B cell (primary cell): Measurements from ENCODE around the gene IRF9. TPM values are rescaled to one million over a fixed set of nuclear protein-coding genes. Genes with fewer than 3 reads are reported as not detected.

Experiments used
- ATAC-seq: fragments of 200-7000 bp; cut with Tn5 transposase; one replicate; pipeline ENCODE4 v1.10.0; 2021; ENCODE audit warnings: low read depth, mild to moderate bottlenecking, moderate number of reproducible peaks, moderate library complexity
- CTCF ChIA-PET: fragments of 350-600 bp; sonication (Branson Sonifier 250); formaldehyde crosslinking; loops from one replicate; lab custom pipeline; 2021; ENCODE audit warnings: antibody characterized with exemption, inconsistent platforms; lab: Charles Lee
- POLR2A ChIA-PET: fragments of 350-600 bp; sonication (Branson Sonifier 250); formaldehyde crosslinking; loops from one replicate; lab custom pipeline; 2021; ENCODE audit warnings: antibody characterized with exemption; lab: Charles Lee
- DNase-seq: peaks from one replicate; pipeline ENCODE4 v3.0.0; 2013
- H2AFZ ChIP-seq: 2 replicates; pipeline ENCODE4 v1.6.1; 2012; ENCODE audit warnings: mild to moderate bottlenecking, low read depth, low read length; ENCODE audit not compliant: insufficient read depth, poor library complexity, severe bottlenecking
- H3K27ac ChIP-seq, 2 donors: 1 replicate in 1 of 2; 2 replicates in 1 of 2; pipeline ENCODE4 v1.5.1; 2012 to 2013; ENCODE audit warnings: low read length in 2 of 2, mild to moderate bottlenecking in 2 of 2, moderate library complexity in 1 of 2
- H3K27me3 ChIP-seq, 4 experiments: fragments of 200-600 bp in 1 of 4; sonication (generic) in 1 of 4; replicated peaks in 1 of 4; 1 replicate in 2 of 4; 2 replicates in 2 of 4; pipeline versions ENCODE4 v1.6.1 to v1.7.0; 2013 to 2016; ENCODE audit warnings: low read length in 3 of 4, mild to moderate bottlenecking in 2 of 4, mixed read lengths in 1 of 4, moderate library complexity in 1 of 4; ENCODE audit not compliant: insufficient read depth in 4 of 4, control insufficient read depth in 3 of 4; ENCODE audit errors: control extremely low read depth in 1 of 4
- H3K36me3 ChIP-seq, 2 experiments: replicated peaks in 1 of 2; 1 replicate in 1 of 2; 2 replicates in 1 of 2; pipeline versions ENCODE4 v1.6.1 to v1.7.1; 2013; ENCODE audit warnings: low read length in 1 of 2; ENCODE audit not compliant: insufficient read depth in 2 of 2, control insufficient read depth in 1 of 2; ENCODE audit errors: control extremely low read depth in 1 of 2, extremely low read depth in 1 of 2
- H3K4me1 ChIP-seq, 2 donors: fragments of 200-600 bp in 1 of 2; sonication (generic) in 1 of 2; 1 replicate in 1 of 2; 2 replicates in 1 of 2; pipeline versions ENCODE4 v1.5.1 to v1.6.1; 2013 to 2017; ENCODE audit warnings: low read length in 2 of 2; ENCODE audit not compliant: control insufficient read depth in 2 of 2, insufficient read depth in 2 of 2
- H3K4me2 ChIP-seq: replicated peaks from 2 replicates; pipeline ENCODE3; 2012; ENCODE audit warnings: mild to moderate bottlenecking, low read depth, low read length; ENCODE audit not compliant: poor library complexity, severe bottlenecking
- H3K4me3 ChIP-seq, 5 experiments: fragments of 200-600 bp in 1 of 5; sonication (generic) in 1 of 5; 1 replicate in 3 of 5; 2 replicates in 2 of 5; pipeline versions ENCODE4 v1.5.1 to v1.7.0; 2011 to 2016; ENCODE audit warnings: low read length in 4 of 5, mild to moderate bottlenecking in 4 of 5, low read depth in 2 of 5, control low read depth in 1 of 5, moderate library complexity in 1 of 5; ENCODE audit not compliant: insufficient read depth in 1 of 5; ENCODE audit errors: control extremely low read depth in 1 of 5, extremely low read depth in 1 of 5
- H3K79me2 ChIP-seq: fragments of 200-600 bp; sonication (generic); one replicate; pipeline ENCODE4 v1.6.0; 2016; ENCODE audit warnings: low read length; ENCODE audit not compliant: control insufficient read depth, insufficient read depth
- H3K9ac ChIP-seq: fragments of 200-600 bp; sonication (generic); 2 replicates; pipeline ENCODE4 v1.6.1; 2017; ENCODE audit warnings: mild to moderate bottlenecking, low read length, moderate library complexity
- H3K9me3 ChIP-seq, 3 donors: one replicate each; pipeline versions ENCODE4 v1.6.1 to v1.7.1; 2013; ENCODE audit warnings: low read length in 2 of 3; ENCODE audit not compliant: control insufficient read depth in 2 of 3, insufficient read depth in 1 of 3; ENCODE audit errors: control extremely low read depth in 1 of 3
- H4K20me1 ChIP-seq: 2 replicates; pipeline ENCODE4 v1.6.0; 2012; ENCODE audit warnings: mild to moderate bottlenecking, low read length; ENCODE audit not compliant: insufficient read depth, control insufficient read depth, poor library complexity, severe bottlenecking
- H3K27ac Mint-ChIP-seq: one replicate; pipeline ENCODE4 v1.8.0; 2021; ENCODE audit warnings: mixed read lengths
- H3K27me3 Mint-ChIP-seq: one replicate; pipeline ENCODE4 v1.8.0; 2021; ENCODE audit warnings: mixed read lengths
- H3K4me1 Mint-ChIP-seq: one replicate; pipeline ENCODE4 v1.8.0; 2021; ENCODE audit warnings: mixed read lengths
- H3K4me3 Mint-ChIP-seq: one replicate; pipeline ENCODE4 v1.8.0; 2021; ENCODE audit warnings: mixed read lengths
- H3K9me3 Mint-ChIP-seq: one replicate; pipeline ENCODE4 v1.8.0; 2022; ENCODE audit warnings: mixed read lengths; ENCODE audit not compliant: insufficient read depth
- CTCF ChIP-seq: fragments of 200-600 bp; IDR thresholded peaks from one replicate; pipeline ENCODE4 v1.8.0; 2022; ENCODE audit warnings: antibody characterized with exemption, mild to moderate bottlenecking
- EZH2 ChIP-seq: IDR thresholded peaks from 2 replicates; pipeline ENCODE4 v1.6.1; 2012; ENCODE audit warnings: borderline replicate concordance, low read depth, mild to moderate bottlenecking, moderate library complexity, low read length; ENCODE audit not compliant: insufficient read depth, poor library complexity, severe bottlenecking
- WGBS: methylation state at CpG from one replicate; pipeline ENCODE4 v1.1.5; 2013; ENCODE audit warnings: missing lambda C conversion rate; ENCODE audit not compliant: insufficient coverage; 5-methylcytosine and 5-hydroxymethylcytosine counted together
- intact Hi-C: fragments of 100-400 bp; cut with micrococcal nuclease; formaldehyde crosslinking; loops from one replicate; pipeline ENCODE4 v1.10.0; 2022
- polyA plus RNA-seq: library from polyadenylated mRNA; depleted of rRNA; stranded (reverse); fragments of >200 nt; gene quantifications from 2 replicates; pipeline ENCODE4 v1.2.3, GENCODE V29; 2012
- total RNA-seq, 2 donors: library from RNA; stranded (reverse); fragments of 120-200 nt in 1 of 2; gene quantifications; 1 replicate in 1 of 2; 2 replicates in 1 of 2; pipeline versions ENCODE4 v1.2.3 to v1.2.4, GENCODE V29; 2013 to 2022

The IRF9 gene
- total and polyA plus RNA-seq, 2 donors (not counting 1 experiment from before 2014, with no cell fraction given), result 191 to 269 TPM

- intact Hi-C loops, result no loop called here
Measured at GRCh38 chr14:24186831-24187538, 25.9 kb downstream of the IRF9 start.

More at GRCh38 chr14:24186831-24187538, 25.9 kb downstream of the IRF9 start:
- Histone ChIP-seq H3K4me3 (no peak overlapping the region), H2AFZ (no peak overlapping the region), H4K20me1 (no peaks in the 10 kb centered on the region), H3K36me3 (peaks cover 4 to 52% of the 10 kb centered on the region in 2 experiments), H3K27me3 (no peaks in the 10 kb centered on the region), H3K4me2 (peak overlapping the region; percentile 96), H3K27ac (no peak overlapping the region), H3K9me3 (no peaks in the 10 kb centered on the region), H3K4me1 (peaks cover 14 to 17% of the 10 kb centered on the region in 2 donors), H3K79me2 (peaks cover 44% of the 10 kb centered on the region), H3K9ac (no peak overlapping the region)
- Mint-ChIP-seq H3K9me3 (no peaks in the 10 kb centered on the region), H3K4me3 (peak overlapping the region; percentile 93), H3K27me3 (no peaks in the 10 kb centered on the region), H3K4me1 (peaks cover 25% of the 10 kb centered on the region), H3K27ac (peak overlapping the region; percentile 60)
- DNase-seq (no peak), ATAC-seq (no peak)
- POLR2A ChIA-PET, result interaction anchor here (1.0 to 2.1 kb wide), 3 partner anchors 8 to 27 kb away, joined by 3 to 6 read pairs (median 4); partner anchors contain the start of genes IRF9 and TM9SF1
- WGBS, result 95% methylated on average over 4 of the region's 10 CpGs
- CTCF ChIA-PET, result interaction anchor here (1.0 to 3.7 kb wide), 8 partner anchors 13 to 255 kb away, joined by 3 to 21 read pairs (median 4); partner anchors contain the start of genes CHMP4A, CIDEB, IRF9 and TINF2
- TF ChIP-seq EZH2, result no peak
- no peak for TF ChIP-seq CTCF
